Thoracic aorta (tissue), 2 donors: ENCODE measurements around the gene ARMC10. TPM values are rescaled to one million over a fixed set of nuclear protein-coding genes. Genes with fewer than 3 reads are reported as not detected.

Experiments
- ATAC-seq: fragments of 150-250 bp; one replicate; pipeline ENCODE4 v1.8.0; 2017; ENCODE audit warnings: low read depth; ENCODE audit not compliant: insufficient number of reproducible peaks, low FRiP score
- DNase-seq: peaks from one replicate; pipeline ENCODE4 v3.0.0-alpha.2; 2020; ENCODE audit warnings: low spot score
- H3K27ac ChIP-seq, 2 donors: fragments of 200-600 bp; sonication (generic); 1 replicate in 1 of 2; 2 replicates in 1 of 2; pipeline ENCODE4 v1.5.1; 2016; ENCODE audit warnings: mild to moderate bottlenecking in 2 of 2, moderate library complexity in 2 of 2
- H3K27me3 ChIP-seq: fragments of 200-600 bp; sonication (generic); replicated peaks from 2 replicates; pipeline ENCODE4 v1.6.0; 2016; ENCODE audit warnings: mild to moderate bottlenecking; ENCODE audit not compliant: insufficient read depth
- H3K36me3 ChIP-seq: fragments of 200-600 bp; sonication (generic); one replicate; pipeline ENCODE4 v1.5.1; 2016
- H3K4me1 ChIP-seq, 2 donors: fragments of 200-600 bp; sonication (generic); 1 replicate in 1 of 2; 2 replicates in 1 of 2; pipeline versions ENCODE4 v1.5.1 to v1.6.0; 2016; ENCODE audit warnings: low read depth in 2 of 2, mild to moderate bottlenecking in 1 of 2; ENCODE audit not compliant: control insufficient read depth in 1 of 2
- H3K4me3 ChIP-seq: fragments of 200-600 bp; sonication (generic); 2 replicates; pipeline ENCODE4 v1.5.1; 2016; ENCODE audit warnings: mild to moderate bottlenecking
- H3K9me3 ChIP-seq: fragments of 200-600 bp; sonication (generic); 2 replicates; pipeline ENCODE4 v1.5.1; 2016
- total RNA-seq, 2 donors: library from RNA; depleted of rRNA; stranded (reverse); fragments of >200 nt; gene quantifications; one replicate each; pipeline versions ENCODE4 v1.1.0 to v1.2.3, GENCODE V29; 2016
- TF ChIP-seq, protein P1 (sequence below): fragments of 200-600 bp; sonication (generic); IDR thresholded peaks from one replicate; pipeline ENCODE4 v1.5.1; 2019; ENCODE audit warnings: antibody characterized with exemption

ARMC10 gene
- total RNA-seq, 2 donors from 2014 or later = 46.7 to 49.4 TPM

DNA sequence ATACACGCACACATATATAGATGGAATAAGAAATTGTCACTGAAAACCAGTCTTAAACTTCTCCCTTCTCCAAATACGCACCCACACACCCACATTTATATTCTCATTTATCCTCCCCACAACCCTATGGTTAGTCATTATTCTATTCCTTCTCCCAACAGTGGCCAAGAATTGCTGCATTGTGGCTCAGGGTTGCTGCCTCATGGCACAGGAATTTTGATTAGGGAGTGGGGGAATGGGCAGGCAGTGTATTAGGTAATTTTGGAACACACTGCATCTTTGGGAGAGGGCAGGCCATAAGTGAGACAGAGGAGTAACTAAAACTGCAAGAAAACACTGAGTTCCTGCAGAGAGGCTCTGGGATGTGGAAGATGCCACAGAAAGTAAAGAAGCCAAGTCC is 38.2 kb downstream of the ARMC10 start:
- H3K4me3 ChIP-seq = no peak overlapping the region
- H3K36me3 ChIP-seq = no peaks in the 10 kb centered on the region
- TF ChIP-seq, protein P1, sequence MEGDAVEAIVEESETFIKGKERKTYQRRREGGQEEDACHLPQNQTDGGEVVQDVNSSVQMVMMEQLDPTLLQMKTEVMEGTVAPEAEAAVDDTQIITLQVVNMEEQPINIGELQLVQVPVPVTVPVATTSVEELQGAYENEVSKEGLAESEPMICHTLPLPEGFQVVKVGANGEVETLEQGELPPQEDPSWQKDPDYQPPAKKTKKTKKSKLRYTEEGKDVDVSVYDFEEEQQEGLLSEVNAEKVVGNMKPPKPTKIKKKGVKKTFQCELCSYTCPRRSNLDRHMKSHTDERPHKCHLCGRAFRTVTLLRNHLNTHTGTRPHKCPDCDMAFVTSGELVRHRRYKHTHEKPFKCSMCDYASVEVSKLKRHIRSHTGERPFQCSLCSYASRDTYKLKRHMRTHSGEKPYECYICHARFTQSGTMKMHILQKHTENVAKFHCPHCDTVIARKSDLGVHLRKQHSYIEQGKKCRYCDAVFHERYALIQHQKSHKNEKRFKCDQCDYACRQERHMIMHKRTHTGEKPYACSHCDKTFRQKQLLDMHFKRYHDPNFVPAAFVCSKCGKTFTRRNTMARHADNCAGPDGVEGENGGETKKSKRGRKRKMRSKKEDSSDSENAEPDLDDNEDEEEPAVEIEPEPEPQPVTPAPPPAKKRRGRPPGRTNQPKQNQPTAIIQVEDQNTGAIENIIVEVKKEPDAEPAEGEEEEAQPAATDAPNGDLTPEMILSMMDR = no peak
- H3K4me1 ChIP-seq = peaks cover 0 to 10% of the 10 kb centered on the region in 2 donors
- DNase-seq = peak; percentile 5
- ATAC-seq = peak; percentile 100
- no peaks in the 10 kb centered on the region for H3K27me3 ChIP-seq
- peak overlapping the region in 1 of 2 donors; percentile 17 for H3K27ac ChIP-seq
- H3K9me3 ChIP-seq = no peaks in the 10 kb centered on the region

DNA sequence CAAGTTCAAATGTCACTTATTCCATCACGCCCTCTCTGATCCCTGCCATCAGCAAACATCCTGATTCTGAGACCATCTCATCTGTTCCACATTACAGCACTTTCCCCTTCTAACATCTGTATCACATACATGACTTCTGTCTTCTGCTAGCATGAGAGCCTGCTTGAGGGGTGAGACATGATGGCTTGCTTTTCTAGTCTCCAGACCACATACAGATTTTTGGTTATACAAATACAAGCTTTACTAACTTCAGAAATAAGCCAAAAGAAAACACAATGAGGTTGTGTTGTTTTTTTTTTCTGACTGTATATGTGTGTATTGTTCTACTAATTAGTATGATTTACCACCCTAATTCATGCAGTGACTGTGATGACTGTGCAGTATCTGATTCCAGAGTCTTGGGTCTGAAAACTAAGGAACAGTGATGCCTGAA is 39.7 kb downstream of the ARMC10 start:
- no peaks in the 10 kb centered on the region for H3K9me3 ChIP-seq
- TF ChIP-seq, protein P1 = no peak
- no peaks in the 10 kb centered on the region for H3K27me3 ChIP-seq
- DNase-seq (no peak), ATAC-seq (no peak)
- H3K4me3 ChIP-seq = no peak overlapping the region
- H3K27ac ChIP-seq = no peak overlapping the region
- no peaks in the 10 kb centered on the region for H3K36me3 ChIP-seq
- H3K4me1 ChIP-seq = peaks cover 2 to 13% of the 10 kb centered on the region in 2 donors

DNA sequence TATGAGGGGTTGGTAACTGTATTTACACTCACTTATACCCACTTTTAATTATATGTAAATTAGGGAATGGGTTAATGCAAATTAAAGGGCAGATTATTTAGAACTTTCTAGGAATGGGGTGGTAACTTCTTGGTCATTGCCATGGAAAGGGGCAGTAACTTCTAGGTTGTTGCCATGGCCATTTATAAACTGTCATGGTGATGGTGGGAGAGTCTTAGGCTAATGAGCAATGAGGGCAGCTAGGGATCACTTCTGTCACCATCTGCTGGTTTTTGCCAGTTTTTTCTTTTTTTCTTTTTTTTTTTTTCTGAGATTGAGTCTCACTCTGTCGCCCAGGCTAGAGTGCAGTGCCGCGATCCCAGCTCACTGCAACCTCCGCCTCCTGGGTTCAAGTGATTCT is 40.8 kb downstream of the ARMC10 start:
- Histone ChIP-seq H3K27me3 (no peaks in the 10 kb centered on the region), H3K4me1 (peaks cover 6 to 25% of the 10 kb centered on the region in 2 donors), H3K27ac (no peak overlapping the region), H3K4me3 (no peak overlapping the region), H3K9me3 (no peaks in the 10 kb centered on the region), H3K36me3 (no peaks in the 10 kb centered on the region)
- no peak for DNase-seq
- TF ChIP-seq, protein P1 = no peak
- ATAC-seq = no peak

DNA sequence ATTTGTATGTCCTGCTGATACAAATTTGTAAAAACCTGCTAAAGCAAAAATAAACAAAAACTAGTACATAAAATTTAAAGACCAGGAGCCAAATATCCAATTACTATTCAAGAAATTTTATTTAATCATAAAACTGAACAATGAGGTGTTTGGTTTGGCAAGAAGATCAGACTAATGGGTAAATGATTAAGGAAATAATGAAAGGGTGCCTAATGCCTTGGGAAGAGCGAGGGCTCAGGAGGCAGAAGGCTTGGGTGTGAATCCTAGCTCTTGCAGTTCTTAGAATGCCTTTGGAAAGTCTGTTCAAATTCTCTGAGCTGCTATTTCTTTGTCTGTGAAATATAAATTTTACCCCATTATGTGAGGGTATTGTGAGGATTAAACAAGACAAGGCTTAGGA is 41.6 kb downstream of the ARMC10 start:
- no peak for DNase-seq
- TF ChIP-seq, protein P1 = no peak
- no peaks in the 10 kb centered on the region for H3K9me3 ChIP-seq
- H3K4me1 ChIP-seq = peaks cover 9 to 32% of the 10 kb centered on the region in 2 donors
- H3K27ac ChIP-seq = no peak overlapping the region
- no peaks in the 10 kb centered on the region for H3K27me3 ChIP-seq
- H3K4me3 ChIP-seq = no peak overlapping the region
- no peak for ATAC-seq
- H3K36me3 ChIP-seq = no peaks in the 10 kb centered on the region

DNA sequence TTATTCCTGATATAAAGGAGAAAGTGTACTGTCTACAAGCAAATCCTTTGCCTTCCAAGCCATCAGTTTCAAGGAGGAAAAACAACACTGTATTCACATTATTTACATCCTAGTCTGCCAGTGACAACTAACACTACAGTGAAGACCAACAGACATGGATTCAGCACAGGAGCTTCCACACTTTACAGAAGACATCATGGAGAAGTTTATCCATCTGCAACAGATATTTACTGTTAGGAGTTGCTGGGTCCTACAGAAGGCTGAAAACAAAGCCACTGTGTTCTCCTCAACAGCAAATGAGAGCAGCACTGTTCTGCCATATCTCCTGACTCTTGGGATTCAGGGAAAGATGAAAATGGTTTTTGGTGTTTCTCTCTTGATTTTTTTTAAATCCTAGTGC is 42.1 kb downstream of the ARMC10 start:
- Histone ChIP-seq H3K27ac (no peak overlapping the region), H3K9me3 (no peaks in the 10 kb centered on the region), H3K27me3 (no peaks in the 10 kb centered on the region), H3K4me3 (no peak overlapping the region), H3K36me3 (no peaks in the 10 kb centered on the region), H3K4me1 (peaks cover 9 to 32% of the 10 kb centered on the region in 2 donors)
- TF ChIP-seq, protein P1 = no peak
- DNase-seq = no peak
- ATAC-seq = no peak
